GM23338 (cell line): ENCODE measurements around the gene SNX10. TPM values are rescaled to one million over a fixed set of nuclear protein-coding genes. Genes with fewer than 3 reads are reported as not detected.

Experiments
- ATAC-seq: fragments of 200-7000 bp; cut with Tn5 transposase; 3 replicates; pipeline ENCODE4 v1.9.1; 2020
- DNase-seq: peaks from one replicate; pipeline ENCODE4 v3.0.0-alpha.2; 2015; ENCODE audit warnings: low spot score
- H2AFZ ChIP-seq: fragments of 200-600 bp; sonication (generic); 2 replicates; pipeline ENCODE4 v1.8.0; 2016; ENCODE audit warnings: antibody characterized with exemption, mild to moderate bottlenecking, moderate library complexity
- H3F3A ChIP-seq: fragments of 200-600 bp; sonication (generic); replicated peaks from 2 replicates; pipeline ENCODE4 v1.8.0; 2017; ENCODE audit warnings: antibody characterized with exemption, mixed run types, low read depth
- H3K27ac ChIP-seq: fragments of 200-600 bp; sonication (generic); 2 replicates; pipeline ENCODE4 v1.6.1; 2016; ENCODE audit warnings: low read depth
- H3K27me3 ChIP-seq: fragments of 200-600 bp; sonication (generic); 2 replicates; pipeline ENCODE4 v1.8.0; 2016; ENCODE audit warnings: mild to moderate bottlenecking, mixed run types, moderate library complexity; ENCODE audit not compliant: insufficient read depth
- H3K36me3 ChIP-seq: fragments of 200-600 bp; sonication (generic); 2 replicates; pipeline ENCODE4 v1.8.0; 2016; ENCODE audit warnings: mild to moderate bottlenecking; ENCODE audit not compliant: insufficient read depth
- H3K4me1 ChIP-seq: fragments of 200-600 bp; sonication (generic); 2 replicates; pipeline ENCODE4 v1.8.0; 2016; ENCODE audit warnings: mild to moderate bottlenecking, moderate library complexity; ENCODE audit not compliant: insufficient read depth
- H3K4me2 ChIP-seq: fragments of 200-600 bp; sonication (generic); 2 replicates; pipeline ENCODE4 v1.7.1; 2017; ENCODE audit warnings: mixed run types
- H3K4me3 ChIP-seq: fragments of 200-600 bp; sonication (generic); 2 replicates; pipeline ENCODE4 v1.6.1; 2016; ENCODE audit warnings: mixed run types
- H3K79me2 ChIP-seq: fragments of 200-600 bp; sonication (generic); replicated peaks from 2 replicates; pipeline ENCODE4 v1.8.0; 2017; ENCODE audit warnings: mild to moderate bottlenecking; ENCODE audit not compliant: insufficient read depth
- H3K9me2 ChIP-seq: fragments of 200-600 bp; sonication (generic); 2 replicates; pipeline ENCODE4 v1.8.0; 2017; ENCODE audit not compliant: insufficient read depth
- H4K20me1 ChIP-seq: fragments of 200-600 bp; sonication (generic); replicated peaks from 2 replicates; pipeline ENCODE4 v1.8.0; 2017; ENCODE audit warnings: mild to moderate bottlenecking; ENCODE audit not compliant: insufficient read depth
- H3K27ac Mint-ChIP-seq: 2 replicates; pipeline ENCODE4 v1.8.0; 2020; ENCODE audit warnings: inconsistent platforms, mild to moderate bottlenecking, moderate library complexity, mixed read lengths
- H3K27me3 Mint-ChIP-seq: 3 replicates; pipeline ENCODE4 v1.8.0; 2022; ENCODE audit warnings: low read depth, mild to moderate bottlenecking, moderate library complexity, mixed read lengths, inconsistent platforms; ENCODE audit not compliant: insufficient read depth, poor library complexity
- H3K36me3 Mint-ChIP-seq: 3 replicates; pipeline ENCODE4 v1.8.0; 2021; ENCODE audit warnings: low read depth, mild to moderate bottlenecking, inconsistent platforms, moderate library complexity, mixed read lengths
- H3K4me1 Mint-ChIP-seq: 3 replicates; pipeline ENCODE4 v1.8.0; 2020; ENCODE audit warnings: mild to moderate bottlenecking, inconsistent platforms, mixed read lengths
- H3K4me3 Mint-ChIP-seq: 3 replicates; pipeline ENCODE4 v1.8.0; 2021; ENCODE audit warnings: moderate library complexity, mild to moderate bottlenecking, inconsistent platforms, mixed read lengths
- H3K9me3 Mint-ChIP-seq: 3 replicates; pipeline ENCODE4 v1.8.0; 2020; ENCODE audit warnings: moderate library complexity, mild to moderate bottlenecking, inconsistent platforms, mixed read lengths
- CREB1 ChIP-seq: fragments of 250-450 bp; sonication (Bioruptor Pico); IDR thresholded peaks from 2 replicates; pipeline ENCODE4 v1.5.0; 2020; ENCODE audit warnings: low read depth, mild to moderate bottlenecking, moderate library complexity
- CTCF ChIP-seq, 2 experiments: fragments of 200-600 bp in 1 of 2; sonication (generic) in 1 of 2; conservative IDR thresholded peaks; 2 replicates each; pipeline versions ENCODE4 v1.5.1 to v1.6.1; 2016 to 2017; ENCODE audit warnings: antibody characterized with exemption in 2 of 2, low read depth in 2 of 2, mild to moderate bottlenecking in 2 of 2, moderate library complexity in 1 of 2
- ETS1 ChIP-seq: IDR thresholded peaks from 2 replicates; pipeline ENCODE4 v1.6.1; 2016; ENCODE audit warnings: antibody characterized with exemption
- EZH2 ChIP-seq: fragments of 200-600 bp; sonication (generic); IDR thresholded peaks from one replicate; pipeline ENCODE4 v1.8.0; 2017; ENCODE audit warnings: antibody characterized with exemption, mild to moderate bottlenecking, low read depth; ENCODE audit not compliant: unreplicated experiment
- EZH2phosphoT487 ChIP-seq: fragments of 200-600 bp; sonication (generic); IDR thresholded peaks from one replicate; pipeline ENCODE4 v1.8.1; 2018; ENCODE audit warnings: antibody characterized with exemption; ENCODE audit not compliant: unreplicated experiment
- NANOG ChIP-seq: IDR thresholded peaks from 2 replicates; pipeline ENCODE4 v1.6.1; 2016; ENCODE audit warnings: antibody characterized with exemption, borderline replicate concordance
- POLR2AphosphoS5 ChIP-seq: IDR thresholded peaks from 2 replicates; pipeline ENCODE4 v1.6.1; 2016; ENCODE audit warnings: antibody characterized with exemption, low read depth
- STAT1 ChIP-seq: IDR thresholded peaks from one replicate; pipeline ENCODE4 v1.6.1; 2016; ENCODE audit warnings: antibody characterized with exemption; ENCODE audit not compliant: unreplicated experiment
- ZNF114 ChIP-seq: fragments of 250-450 bp; sonication (Bioruptor Pico); IDR thresholded peaks from 2 replicates; pipeline ENCODE4 v1.5.0; 2020; ENCODE audit warnings: mild to moderate bottlenecking, moderate library complexity
- ZNF331 ChIP-seq: fragments of 250-450 bp; sonication (Bioruptor Pico); IDR thresholded peaks from 2 replicates; pipeline ENCODE4 v1.5.0; 2020; ENCODE audit warnings: low read depth, mild to moderate bottlenecking, moderate library complexity
- polyA plus RNA-seq: library from polyadenylated mRNA; unstranded; fragments of >200 nt; fragmentation: Nextera tagmentation; extraction: Ambion mirVana; gene quantifications from 2 replicates; pipeline ENCODE4 v1.2.1, GENCODE V29; 2016
- total RNA-seq: library from RNA; depleted of rRNA; stranded (reverse); fragments of >200 nt; shearing (Covaris generic); gene quantifications from 2 replicates; pipeline ENCODE4 v1.2.3, GENCODE V29; 2014
- TF ChIP-seq, protein P1 (sequence below): IDR thresholded peaks from one replicate; pipeline ENCODE4 v1.6.1; 2018; ENCODE audit warnings: antibody characterized with exemption; ENCODE audit not compliant: unreplicated experiment

The SNX10 gene
- total and polyA plus RNA-seq, 2 experiments from 2014 or later = 15.8 to 17.8 TPM

DNA sequence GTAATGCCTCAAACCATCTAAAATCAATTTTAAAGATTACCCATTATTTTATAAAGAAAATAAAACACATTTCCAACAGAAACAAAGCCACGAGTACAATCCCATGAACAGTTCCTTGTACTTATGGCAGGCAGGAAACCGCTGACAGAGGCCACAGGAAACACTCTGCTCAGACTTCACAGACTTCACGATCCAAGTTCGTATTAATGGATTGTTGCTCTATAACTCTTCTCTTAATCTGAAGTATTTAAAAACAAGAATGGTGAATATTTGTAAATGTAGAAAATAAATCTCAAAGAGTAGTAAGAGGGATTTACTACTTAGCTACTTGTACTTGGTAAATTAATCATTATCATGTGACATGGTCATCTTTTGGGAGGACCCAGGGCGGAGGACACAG lies 78.3 kb downstream of the SNX10 start:
- Histone ChIP-seq H3K4me3 (no peak overlapping the region), H3K4me2 (no peak overlapping the region), H3K79me2 (no peaks in the 10 kb centered on the region), H2AFZ (no peak overlapping the region), H3K27ac (no peak overlapping the region), H3K4me1 (peaks cover 15% of the 10 kb centered on the region), H3K9me2 (no peaks in the 10 kb centered on the region), H3K27me3 (no peaks in the 10 kb centered on the region), H3F3A (no peaks in the 10 kb centered on the region), H3K36me3 (no peaks in the 10 kb centered on the region), H4K20me1 (no peaks in the 10 kb centered on the region)
- Mint-ChIP-seq H3K27me3 (no peaks in the 10 kb centered on the region), H3K27ac (peak overlapping the region; percentile 43; the same call in 1 of the 2 replicates), H3K36me3 (no peaks in the 10 kb centered on the region), H3K4me3 (no peak overlapping the region), H3K9me3 (no peaks in the 10 kb centered on the region), H3K4me1 (peaks cover 16% of the 10 kb centered on the region)
- no peak for DNase-seq
- no peak for ATAC-seq
- TF ChIP-seq ETS1 (no peak), CREB1 (CRISPR knock-in tag) (no peak), ZNF114 (no peak), CTCF (conservative IDR thresholded peaks at IDR 0.05; ENCODE audit: low read depth in 2 of 2) (no peak), EZH2phosphoT487 (no peak), NANOG (no peak), ZNF331 (CRISPR knock-in tag) (no peak)
- TF ChIP-seq, protein P1, sequence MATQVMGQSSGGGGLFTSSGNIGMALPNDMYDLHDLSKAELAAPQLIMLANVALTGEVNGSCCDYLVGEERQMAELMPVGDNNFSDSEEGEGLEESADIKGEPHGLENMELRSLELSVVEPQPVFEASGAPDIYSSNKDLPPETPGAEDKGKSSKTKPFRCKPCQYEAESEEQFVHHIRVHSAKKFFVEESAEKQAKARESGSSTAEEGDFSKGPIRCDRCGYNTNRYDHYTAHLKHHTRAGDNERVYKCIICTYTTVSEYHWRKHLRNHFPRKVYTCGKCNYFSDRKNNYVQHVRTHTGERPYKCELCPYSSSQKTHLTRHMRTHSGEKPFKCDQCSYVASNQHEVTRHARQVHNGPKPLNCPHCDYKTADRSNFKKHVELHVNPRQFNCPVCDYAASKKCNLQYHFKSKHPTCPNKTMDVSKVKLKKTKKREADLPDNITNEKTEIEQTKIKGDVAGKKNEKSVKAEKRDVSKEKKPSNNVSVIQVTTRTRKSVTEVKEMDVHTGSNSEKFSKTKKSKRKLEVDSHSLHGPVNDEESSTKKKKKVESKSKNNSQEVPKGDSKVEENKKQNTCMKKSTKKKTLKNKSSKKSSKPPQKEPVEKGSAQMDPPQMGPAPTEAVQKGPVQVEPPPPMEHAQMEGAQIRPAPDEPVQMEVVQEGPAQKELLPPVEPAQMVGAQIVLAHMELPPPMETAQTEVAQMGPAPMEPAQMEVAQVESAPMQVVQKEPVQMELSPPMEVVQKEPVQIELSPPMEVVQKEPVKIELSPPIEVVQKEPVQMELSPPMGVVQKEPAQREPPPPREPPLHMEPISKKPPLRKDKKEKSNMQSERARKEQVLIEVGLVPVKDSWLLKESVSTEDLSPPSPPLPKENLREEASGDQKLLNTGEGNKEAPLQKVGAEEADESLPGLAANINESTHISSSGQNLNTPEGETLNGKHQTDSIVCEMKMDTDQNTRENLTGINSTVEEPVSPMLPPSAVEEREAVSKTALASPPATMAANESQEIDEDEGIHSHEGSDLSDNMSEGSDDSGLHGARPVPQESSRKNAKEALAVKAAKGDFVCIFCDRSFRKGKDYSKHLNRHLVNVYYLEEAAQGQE = no peak

- Histone ChIP-seq H3K27me3 (no peaks in the 10 kb centered on the region), H3K9me2 (no peaks in the 10 kb centered on the region), H3K4me3 (no peak overlapping the region), H4K20me1 (no peaks in the 10 kb centered on the region), H3K4me1 (peaks cover 22% of the 10 kb centered on the region), H3F3A (no peaks in the 10 kb centered on the region), H2AFZ (no peak overlapping the region), H3K27ac (no peak overlapping the region), H3K4me2 (no peak overlapping the region), H3K79me2 (no peaks in the 10 kb centered on the region), H3K36me3 (no peaks in the 10 kb centered on the region)
- Mint-ChIP-seq H3K27ac (no peak overlapping the region), H3K9me3 (no peaks in the 10 kb centered on the region; the same call in 2 of the 3 replicates), H3K27me3 (peaks cover 7% of the 10 kb centered on the region), H3K4me3 (no peak overlapping the region), H3K4me1 (peaks cover 13% of the 10 kb centered on the region), H3K36me3 (no peaks in the 10 kb centered on the region)
- DNase-seq (no peak), ATAC-seq (no peak)
- TF ChIP-seq EZH2phosphoT487 = no peak
- TF ChIP-seq STAT1 = no peak
- TF ChIP-seq POLR2AphosphoS5 = no peak
- TF ChIP-seq ZNF331 (CRISPR knock-in tag) = no peak
- TF ChIP-seq CTCF (conservative IDR thresholded peaks at IDR 0.05; ENCODE audit: low read depth in 2 of 2) = no peak
- no peak for TF ChIP-seq EZH2
- TF ChIP-seq, protein P1 = no peak
- TF ChIP-seq NANOG = no peak
- TF ChIP-seq CREB1 (CRISPR knock-in tag) = no peak
Observed at GRCh38 chr7:26372249-26372648, 80.6 kb downstream of the SNX10 start.
